Measurements from ENCODE around the gene MRPL23. TPM values are rescaled to one million over a fixed set of nuclear protein-coding genes. Genes with fewer than 3 reads are reported as not detected.

MRPL23 gene
- total and polyA plus RNA-seq, 2 of the 8 experiments (the other 6 are each of a cell fraction or from before 2014, with no cell fraction given) = 86.4 to 244 TPM

DNA sequence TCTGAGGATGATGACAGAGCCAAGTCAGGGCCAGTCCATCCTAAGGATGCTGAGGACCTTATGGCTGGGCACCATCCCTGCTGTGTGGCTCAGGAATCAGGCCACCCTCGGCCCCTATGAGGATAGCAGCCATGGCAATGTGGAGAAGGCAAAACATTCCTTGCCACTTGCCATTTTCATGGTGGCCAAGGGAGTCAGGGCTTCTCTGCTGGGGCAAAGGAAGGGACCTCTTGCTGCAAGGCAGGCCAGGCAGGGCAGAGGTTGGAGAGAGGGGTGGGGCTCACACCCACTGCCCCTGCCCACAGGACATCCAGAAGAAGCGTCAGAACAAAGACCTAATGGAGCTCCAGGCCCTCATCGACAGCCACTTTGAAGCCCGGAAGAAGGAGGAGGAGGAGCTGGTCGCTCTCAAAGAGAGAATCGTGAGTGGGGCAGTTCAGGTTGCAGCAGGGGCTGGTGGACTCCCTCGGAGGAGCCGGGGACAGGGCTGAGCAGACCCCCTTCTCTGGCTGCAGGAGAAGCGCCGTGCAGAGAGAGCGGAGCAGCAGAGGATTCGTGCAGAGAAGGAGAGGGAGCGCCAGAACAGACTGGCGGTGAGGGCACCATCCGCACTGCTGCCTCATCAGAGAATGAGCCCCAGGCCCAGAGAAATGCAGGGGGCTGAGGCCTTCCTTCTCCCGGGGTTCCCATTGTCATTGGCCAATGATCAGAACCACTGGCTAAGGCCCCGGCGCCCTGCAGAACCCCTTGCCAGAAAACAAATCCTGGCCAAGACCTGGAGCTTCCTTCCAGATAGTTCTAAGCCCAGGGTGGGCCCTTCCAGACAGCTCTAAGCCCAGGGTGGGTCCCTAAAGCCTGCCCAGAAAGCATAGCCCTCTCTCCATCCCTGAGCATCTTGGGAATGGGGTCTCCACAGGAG, 13.5 kb upstream of the MRPL23 start (continued):
- TF ChIP-seq, protein P1, sequence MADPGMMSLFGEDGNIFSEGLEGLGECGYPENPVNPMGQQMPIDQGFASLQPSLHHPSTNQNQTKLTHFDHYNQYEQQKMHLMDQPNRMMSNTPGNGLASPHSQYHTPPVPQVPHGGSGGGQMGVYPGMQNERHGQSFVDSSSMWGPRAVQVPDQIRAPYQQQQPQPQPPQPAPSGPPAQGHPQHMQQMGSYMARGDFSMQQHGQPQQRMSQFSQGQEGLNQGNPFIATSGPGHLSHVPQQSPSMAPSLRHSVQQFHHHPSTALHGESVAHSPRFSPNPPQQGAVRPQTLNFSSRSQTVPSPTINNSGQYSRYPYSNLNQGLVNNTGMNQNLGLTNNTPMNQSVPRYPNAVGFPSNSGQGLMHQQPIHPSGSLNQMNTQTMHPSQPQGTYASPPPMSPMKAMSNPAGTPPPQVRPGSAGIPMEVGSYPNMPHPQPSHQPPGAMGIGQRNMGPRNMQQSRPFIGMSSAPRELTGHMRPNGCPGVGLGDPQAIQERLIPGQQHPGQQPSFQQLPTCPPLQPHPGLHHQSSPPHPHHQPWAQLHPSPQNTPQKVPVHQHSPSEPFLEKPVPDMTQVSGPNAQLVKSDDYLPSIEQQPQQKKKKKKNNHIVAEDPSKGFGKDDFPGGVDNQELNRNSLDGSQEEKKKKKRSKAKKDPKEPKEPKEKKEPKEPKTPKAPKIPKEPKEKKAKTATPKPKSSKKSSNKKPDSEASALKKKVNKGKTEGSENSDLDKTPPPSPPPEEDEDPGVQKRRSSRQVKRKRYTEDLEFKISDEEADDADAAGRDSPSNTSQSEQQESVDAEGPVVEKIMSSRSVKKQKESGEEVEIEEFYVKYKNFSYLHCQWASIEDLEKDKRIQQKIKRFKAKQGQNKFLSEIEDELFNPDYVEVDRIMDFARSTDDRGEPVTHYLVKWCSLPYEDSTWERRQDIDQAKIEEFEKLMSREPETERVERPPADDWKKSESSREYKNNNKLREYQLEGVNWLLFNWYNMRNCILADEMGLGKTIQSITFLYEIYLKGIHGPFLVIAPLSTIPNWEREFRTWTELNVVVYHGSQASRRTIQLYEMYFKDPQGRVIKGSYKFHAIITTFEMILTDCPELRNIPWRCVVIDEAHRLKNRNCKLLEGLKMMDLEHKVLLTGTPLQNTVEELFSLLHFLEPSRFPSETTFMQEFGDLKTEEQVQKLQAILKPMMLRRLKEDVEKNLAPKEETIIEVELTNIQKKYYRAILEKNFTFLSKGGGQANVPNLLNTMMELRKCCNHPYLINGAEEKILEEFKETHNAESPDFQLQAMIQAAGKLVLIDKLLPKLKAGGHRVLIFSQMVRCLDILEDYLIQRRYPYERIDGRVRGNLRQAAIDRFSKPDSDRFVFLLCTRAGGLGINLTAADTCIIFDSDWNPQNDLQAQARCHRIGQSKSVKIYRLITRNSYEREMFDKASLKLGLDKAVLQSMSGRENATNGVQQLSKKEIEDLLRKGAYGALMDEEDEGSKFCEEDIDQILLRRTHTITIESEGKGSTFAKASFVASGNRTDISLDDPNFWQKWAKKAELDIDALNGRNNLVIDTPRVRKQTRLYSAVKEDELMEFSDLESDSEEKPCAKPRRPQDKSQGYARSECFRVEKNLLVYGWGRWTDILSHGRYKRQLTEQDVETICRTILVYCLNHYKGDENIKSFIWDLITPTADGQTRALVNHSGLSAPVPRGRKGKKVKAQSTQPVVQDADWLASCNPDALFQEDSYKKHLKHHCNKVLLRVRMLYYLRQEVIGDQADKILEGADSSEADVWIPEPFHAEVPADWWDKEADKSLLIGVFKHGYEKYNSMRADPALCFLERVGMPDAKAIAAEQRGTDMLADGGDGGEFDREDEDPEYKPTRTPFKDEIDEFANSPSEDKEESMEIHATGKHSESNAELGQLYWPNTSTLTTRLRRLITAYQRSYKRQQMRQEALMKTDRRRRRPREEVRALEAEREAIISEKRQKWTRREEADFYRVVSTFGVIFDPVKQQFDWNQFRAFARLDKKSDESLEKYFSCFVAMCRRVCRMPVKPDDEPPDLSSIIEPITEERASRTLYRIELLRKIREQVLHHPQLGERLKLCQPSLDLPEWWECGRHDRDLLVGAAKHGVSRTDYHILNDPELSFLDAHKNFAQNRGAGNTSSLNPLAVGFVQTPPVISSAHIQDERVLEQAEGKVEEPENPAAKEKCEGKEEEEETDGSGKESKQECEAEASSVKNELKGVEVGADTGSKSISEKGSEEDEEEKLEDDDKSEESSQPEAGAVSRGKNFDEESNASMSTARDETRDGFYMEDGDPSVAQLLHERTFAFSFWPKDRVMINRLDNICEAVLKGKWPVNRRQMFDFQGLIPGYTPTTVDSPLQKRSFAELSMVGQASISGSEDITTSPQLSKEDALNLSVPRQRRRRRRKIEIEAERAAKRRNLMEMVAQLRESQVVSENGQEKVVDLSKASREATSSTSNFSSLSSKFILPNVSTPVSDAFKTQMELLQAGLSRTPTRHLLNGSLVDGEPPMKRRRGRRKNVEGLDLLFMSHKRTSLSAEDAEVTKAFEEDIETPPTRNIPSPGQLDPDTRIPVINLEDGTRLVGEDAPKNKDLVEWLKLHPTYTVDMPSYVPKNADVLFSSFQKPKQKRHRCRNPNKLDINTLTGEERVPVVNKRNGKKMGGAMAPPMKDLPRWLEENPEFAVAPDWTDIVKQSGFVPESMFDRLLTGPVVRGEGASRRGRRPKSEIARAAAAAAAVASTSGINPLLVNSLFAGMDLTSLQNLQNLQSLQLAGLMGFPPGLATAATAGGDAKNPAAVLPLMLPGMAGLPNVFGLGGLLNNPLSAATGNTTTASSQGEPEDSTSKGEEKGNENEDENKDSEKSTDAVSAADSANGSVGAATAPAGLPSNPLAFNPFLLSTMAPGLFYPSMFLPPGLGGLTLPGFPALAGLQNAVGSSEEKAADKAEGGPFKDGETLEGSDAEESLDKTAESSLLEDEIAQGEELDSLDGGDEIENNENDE (IDR thresholded peaks at IDR 0.05; ENCODE audit: insufficient replicate concordance, low read length) = no peak
- TF ChIP-seq SP4 (IDR thresholded peaks at IDR 0.05; ENCODE audit: low read length) = no peak
- no peak for TF ChIP-seq KDM4A (IDR thresholded peaks at IDR 0.05; ENCODE audit: low read depth, low read length, severe bottlenecking)
- TF ChIP-seq CTBP2 (IDR thresholded peaks at IDR 0.05; ENCODE audit: borderline replicate concordance, insufficient read depth, insufficient read length, low read length) = no peak
- no peak for TF ChIP-seq TAF7 (optimal IDR thresholded peaks at IDR 0.05; ENCODE audit: borderline replicate concordance, low read depth, low read length)
- TF ChIP-seq POLR2AphosphoS5 (IDR thresholded peaks at IDR 0.05; ENCODE audit: low read depth, low read length) = no peak
- TF ChIP-seq HDAC2 (IDR thresholded peaks at IDR 0.05; ENCODE audit: borderline replicate concordance in 1 of 2, low read depth in 2 of 2, low read length in 2 of 2) = no peak
- no peak for TF ChIP-seq ZNF274 (IDR thresholded peaks at IDR 0.05; ENCODE audit: borderline replicate concordance, extremely low read depth, low read length)

Measured in H1 (cell line).